H9 (cell line): ENCODE data around the gene PLA2R1. TPM values are rescaled to one million over a fixed set of nuclear protein-coding genes. Genes with fewer than 3 reads are reported as not detected.

ENCODE experiments used
- DNase-seq: peaks from one replicate; pipeline ENCODE4 v3.0.0-alpha.2; 2017
- H2AFZ ChIP-seq: one replicate; pipeline ENCODE4 v1.6.1; 2013; ENCODE audit warnings: mild to moderate bottlenecking, low read length, control low read depth, moderate library complexity
- H2AK5ac ChIP-seq: 2 replicates; pipeline ENCODE4 v1.6.1; 2013; ENCODE audit warnings: low read length, control low read depth, mixed read lengths; ENCODE audit not compliant: insufficient read length
- H2BK120ac ChIP-seq: one replicate; pipeline ENCODE4 v1.6.1; 2013; ENCODE audit warnings: low read depth, mild to moderate bottlenecking, low read length, control low read depth, inconsistent platforms; ENCODE audit not compliant: poor library complexity, severe bottlenecking
- H2BK12ac ChIP-seq: 2 replicates; pipeline ENCODE4 v1.6.1; 2013; ENCODE audit warnings: low read length, control low read depth, mixed read lengths, low read depth; ENCODE audit not compliant: insufficient read length
- H2BK15ac ChIP-seq: 2 replicates; pipeline ENCODE4 v1.6.1; 2013; ENCODE audit warnings: low read depth, low read length, control low read depth
- H2BK20ac ChIP-seq: one replicate; pipeline ENCODE4 v1.6.1; 2013; ENCODE audit warnings: low read depth, mild to moderate bottlenecking, low read length, control low read depth, inconsistent platforms; ENCODE audit not compliant: poor library complexity, severe bottlenecking
- H2BK5ac ChIP-seq: 2 replicates; pipeline ENCODE4 v1.6.1; 2013; ENCODE audit warnings: low read length, control low read depth, mixed read lengths; ENCODE audit not compliant: insufficient read length
- H3K14ac ChIP-seq: 2 replicates; pipeline ENCODE4 v1.6.1; 2013; ENCODE audit warnings: low read length, control low read depth; ENCODE audit not compliant: insufficient read depth
- H3K18ac ChIP-seq: 2 replicates; pipeline ENCODE4 v1.6.1; 2013; ENCODE audit warnings: low read depth, mild to moderate bottlenecking, mixed read lengths, low read length, control low read depth; ENCODE audit not compliant: insufficient read length
- H3K23ac ChIP-seq: 2 replicates; pipeline ENCODE4 v1.6.1; 2013; ENCODE audit warnings: low read length, control low read depth, mixed read lengths, low read depth; ENCODE audit not compliant: insufficient read length
- H3K23me2 ChIP-seq: 2 replicates; pipeline ENCODE4 v1.6.1; 2013; ENCODE audit warnings: low read depth, mild to moderate bottlenecking, mixed read lengths, low read length, control low read depth; ENCODE audit not compliant: insufficient read length, poor library complexity, severe bottlenecking
- H3K27ac ChIP-seq: 2 replicates; pipeline ENCODE4 v1.5.1; 2013; ENCODE audit warnings: low read length, control low read depth, mixed read lengths, low read depth; ENCODE audit not compliant: insufficient read length
- H3K27me3 ChIP-seq: 2 replicates; pipeline ENCODE4 v1.6.1; 2013; ENCODE audit warnings: low read length, control low read depth, inconsistent platforms; ENCODE audit not compliant: insufficient read depth
- H3K4ac ChIP-seq: 2 replicates; pipeline ENCODE4 v1.6.1; 2013; ENCODE audit warnings: low read depth, mild to moderate bottlenecking, control low read depth, inconsistent platforms, low read length, moderate library complexity
- H3K4me1 ChIP-seq: 2 replicates; pipeline ENCODE4 v1.6.1; 2013; ENCODE audit warnings: low read length, control low read depth, inconsistent platforms; ENCODE audit not compliant: insufficient read depth
- H3K4me2 ChIP-seq: 2 replicates; pipeline ENCODE4 v1.6.1; 2013; ENCODE audit warnings: low read length, control low read depth, mixed read lengths; ENCODE audit not compliant: insufficient read length, insufficient read depth
- H3K56ac ChIP-seq: 2 replicates; pipeline ENCODE4 v1.6.1; 2013; ENCODE audit warnings: low read depth, mild to moderate bottlenecking, mixed read lengths, low read length, control low read depth; ENCODE audit not compliant: insufficient read length
- H3K79me1 ChIP-seq: 2 replicates; pipeline ENCODE4 v1.6.1; 2013; ENCODE audit warnings: low read depth, mild to moderate bottlenecking, moderate library complexity, low read length, control low read depth, inconsistent platforms; ENCODE audit not compliant: insufficient read depth, poor library complexity, severe bottlenecking
- H3K79me2 ChIP-seq: 2 replicates; pipeline ENCODE4 v1.6.1; 2013; ENCODE audit warnings: low read length, control low read depth, inconsistent platforms; ENCODE audit not compliant: insufficient read depth
- H3K9ac ChIP-seq: 2 replicates; pipeline ENCODE4 v1.6.1; 2013; ENCODE audit warnings: low read length, control low read depth, mixed read lengths; ENCODE audit not compliant: insufficient read length; ENCODE audit errors: extremely low read depth
- H3K9me3 ChIP-seq: one replicate; pipeline ENCODE4 v1.6.1; 2013; ENCODE audit warnings: low read depth, low read length, inconsistent platforms; ENCODE audit not compliant: control insufficient read depth
- H3T11ph ChIP-seq: one replicate; pipeline ENCODE4 v1.6.1; 2013; ENCODE audit warnings: mild to moderate bottlenecking, low read length, control low read depth, inconsistent platforms
- H4K20me1 ChIP-seq: one replicate; pipeline ENCODE4 v1.6.1; 2013; ENCODE audit not compliant: control insufficient read depth, insufficient read length, insufficient read depth
- H4K5ac ChIP-seq: 2 replicates; pipeline ENCODE4 v1.6.1; 2013; ENCODE audit warnings: low read depth, mild to moderate bottlenecking, mixed read lengths, low read length, control low read depth; ENCODE audit not compliant: insufficient read length
- H4K8ac ChIP-seq: replicated peaks from 2 replicates; pipeline ENCODE4 v1.6.1; 2013; ENCODE audit warnings: low read length, control low read depth, mixed read lengths, low read depth; ENCODE audit not compliant: insufficient read length
- H4K91ac ChIP-seq: 2 replicates; pipeline ENCODE4 v1.6.1; 2013; ENCODE audit warnings: low read depth, mild to moderate bottlenecking, moderate library complexity, mixed read lengths, low read length, control low read depth; ENCODE audit not compliant: insufficient read length
- H3K27ac Mint-ChIP-seq, 3 experiments: 2 replicates in 2 of 3; 3 replicates in 1 of 3; pipeline ENCODE4 v1.8.0; 2020 to 2021; ENCODE audit warnings: mixed read lengths in 3 of 3, mild to moderate bottlenecking in 1 of 3, moderate library complexity in 1 of 3
- H3K27me3 Mint-ChIP-seq: 2 replicates; pipeline ENCODE4 v1.8.0; 2021; ENCODE audit warnings: low read depth, mild to moderate bottlenecking, moderate library complexity, mixed read lengths
- H3K36me3 Mint-ChIP-seq, 3 experiments: 2 replicates in 2 of 3; 3 replicates in 1 of 3; pipeline ENCODE4 v1.8.0; 2020 to 2021; ENCODE audit warnings: low read depth in 3 of 3, mixed read lengths in 3 of 3; ENCODE audit not compliant: insufficient read depth in 1 of 3
- H3K4me1 Mint-ChIP-seq, 2 experiments: 2 replicates each; pipeline ENCODE4 v1.8.0; 2020; ENCODE audit warnings: mixed read lengths in 2 of 2
- H3K4me3 Mint-ChIP-seq, 2 experiments: 2 replicates in 1 of 2; 3 replicates in 1 of 2; pipeline ENCODE4 v1.8.0; 2020 to 2021; ENCODE audit warnings: mild to moderate bottlenecking in 2 of 2, mixed read lengths in 2 of 2, moderate library complexity in 1 of 2
- H3K9me3 Mint-ChIP-seq, 2 experiments: 2 replicates in 1 of 2; 3 replicates in 1 of 2; pipeline ENCODE4 v1.8.0; 2020; ENCODE audit warnings: mild to moderate bottlenecking in 2 of 2, mixed read lengths in 2 of 2, moderate library complexity in 1 of 2
- WGBS: extraction: QIAGEN DNeasy Blood & Tissue Kit; methylation state at CpG from one replicate; pipeline ENCODE4 v1.1.7; 2013; ENCODE audit warnings: missing lambda C conversion rate, low lambda C conversion rate, mixed read lengths; ENCODE audit not compliant: insufficient read length; ENCODE audit errors: extremely low coverage; 5-methylcytosine and 5-hydroxymethylcytosine counted together
- total RNA-seq: library from RNA; stranded (reverse); gene quantifications from 2 replicates; pipeline ENCODE4 v1.2.1, GENCODE V29; 2021
- TF ChIP-seq, protein P1 (sequence below): fragments of 200-600 bp; sonication (generic); conservative IDR thresholded peaks from 3 replicates; pipeline ENCODE4 v1.8.0; 2021; ENCODE audit warnings: antibody characterized with exemption, mild to moderate bottlenecking

PLA2R1 gene
- total RNA-seq, 1 experiment from 2014 or later: 0.83 TPM

DNA sequence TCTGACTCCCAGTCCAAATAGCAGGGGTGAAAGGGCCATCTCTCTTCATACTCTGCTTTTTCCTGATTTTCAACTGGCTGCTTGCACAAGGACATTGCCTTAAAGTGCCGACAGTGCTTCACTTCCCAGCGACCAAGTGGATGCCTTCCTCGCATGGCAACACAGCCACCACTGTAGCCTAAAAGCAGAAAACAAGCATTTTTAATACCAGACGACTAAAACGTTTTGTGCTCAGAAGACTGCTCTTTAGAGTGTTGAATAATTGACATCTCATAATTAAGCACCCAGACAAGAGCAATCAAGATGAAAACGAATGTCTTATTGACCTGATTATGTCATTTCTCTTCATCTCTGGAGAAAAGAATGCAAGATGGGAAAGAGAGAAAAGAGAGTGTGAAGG is 75.2 kb downstream of the PLA2R1 start:
- H3K79me2 ChIP-seq: no peaks in the 10 kb centered on the region
- H4K91ac ChIP-seq: no peak overlapping the region
- H3K4me3 Mint-ChIP-seq: no peak overlapping the region
- no CpG with 5 or more reads among the region's 6 CpGs for WGBS
- no peak overlapping the region for H3T11ph ChIP-seq
- H3K56ac ChIP-seq: no peak overlapping the region
- H3K9me3 Mint-ChIP-seq: no peaks in the 10 kb centered on the region
- H2BK5ac ChIP-seq: no peak overlapping the region
- peaks cover 3% of the 10 kb centered on the region for H3K4me1 ChIP-seq
- no peak overlapping the region for H3K27ac Mint-ChIP-seq
- H3K79me1 ChIP-seq: no peaks in the 10 kb centered on the region
- H3K27ac ChIP-seq: no peak overlapping the region
- no peaks in the 10 kb centered on the region for H3K23me2 ChIP-seq
- H3K4me1 Mint-ChIP-seq: peaks cover 10% of the 10 kb centered on the region in 2 experiments
- no peak overlapping the region for H2BK15ac ChIP-seq
- no peak overlapping the region for H4K8ac ChIP-seq
- H4K20me1 ChIP-seq: no peaks in the 10 kb centered on the region
- no peak overlapping the region for H3K4me2 ChIP-seq
- no peak overlapping the region for H3K18ac ChIP-seq
- no peak overlapping the region for H3K23ac ChIP-seq
- no peak overlapping the region for H3K9ac ChIP-seq
- H3K9me3 ChIP-seq: no peaks in the 10 kb centered on the region
- no peak overlapping the region for H2BK12ac ChIP-seq
- H2AK5ac ChIP-seq: no peak overlapping the region
- H3K27me3 ChIP-seq: no peaks in the 10 kb centered on the region
- H3K4ac ChIP-seq: no peak overlapping the region
- H2AFZ ChIP-seq: no peak overlapping the region
- H3K27me3 Mint-ChIP-seq: no peaks in the 10 kb centered on the region
- no peak for DNase-seq
- H2BK120ac ChIP-seq: no peak overlapping the region
- H3K14ac ChIP-seq: no peak overlapping the region
- H4K5ac ChIP-seq: no peak overlapping the region
- TF ChIP-seq, protein P1, sequence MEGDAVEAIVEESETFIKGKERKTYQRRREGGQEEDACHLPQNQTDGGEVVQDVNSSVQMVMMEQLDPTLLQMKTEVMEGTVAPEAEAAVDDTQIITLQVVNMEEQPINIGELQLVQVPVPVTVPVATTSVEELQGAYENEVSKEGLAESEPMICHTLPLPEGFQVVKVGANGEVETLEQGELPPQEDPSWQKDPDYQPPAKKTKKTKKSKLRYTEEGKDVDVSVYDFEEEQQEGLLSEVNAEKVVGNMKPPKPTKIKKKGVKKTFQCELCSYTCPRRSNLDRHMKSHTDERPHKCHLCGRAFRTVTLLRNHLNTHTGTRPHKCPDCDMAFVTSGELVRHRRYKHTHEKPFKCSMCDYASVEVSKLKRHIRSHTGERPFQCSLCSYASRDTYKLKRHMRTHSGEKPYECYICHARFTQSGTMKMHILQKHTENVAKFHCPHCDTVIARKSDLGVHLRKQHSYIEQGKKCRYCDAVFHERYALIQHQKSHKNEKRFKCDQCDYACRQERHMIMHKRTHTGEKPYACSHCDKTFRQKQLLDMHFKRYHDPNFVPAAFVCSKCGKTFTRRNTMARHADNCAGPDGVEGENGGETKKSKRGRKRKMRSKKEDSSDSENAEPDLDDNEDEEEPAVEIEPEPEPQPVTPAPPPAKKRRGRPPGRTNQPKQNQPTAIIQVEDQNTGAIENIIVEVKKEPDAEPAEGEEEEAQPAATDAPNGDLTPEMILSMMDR: no peak
- no peak overlapping the region for H2BK20ac ChIP-seq
- no peaks in the 10 kb centered on the region for H3K36me3 Mint-ChIP-seq
